Germinal center (tissue), 1 donor: ENCODE results near the gene JAKMIP1.
"Not testable (repeated sequence)": the region's sequence is repeated elsewhere in the genome, so short reads cannot be mapped to it uniquely, and the experiment has no call there.

Experiments
- DNase-seq: peaks from one replicate; pipeline ENCODE4 v3.0.0; 2012; ENCODE audit warnings: mixed read lengths, low spot score

Gene JAKMIP1

GRCh38 chr4:6013564-6013963 is 186.8 kb downstream of the JAKMIP1 start:
- no peak for DNase-seq

- DNase-seq = no peak
Observed at GRCh38 chr4:6012200-6012599, 188.1 kb downstream of the JAKMIP1 start.

GRCh38 chr4:6011686-6012085 is 188.7 kb downstream of the JAKMIP1 start:
- DNase-seq = no peak

- no peak for DNase-seq
Observed at GRCh38 chr4:6011271-6011671, 189.1 kb downstream of the JAKMIP1 start.

- DNase-seq = no peak
Observed at GRCh38 chr4:6010789-6011188, 189.6 kb downstream of the JAKMIP1 start.

GRCh38 chr4:6009452-6009851 is 190.9 kb downstream of the JAKMIP1 start:
- no peak for DNase-seq

- no peak for DNase-seq
Observed at GRCh38 chr4:6008766-6009385, 191.5 kb downstream of the JAKMIP1 start.

GRCh38 chr4:6008092-6008551 is 192.2 kb downstream of the JAKMIP1 start:
- DNase-seq = no peak

- DNase-seq = no peak
Observed at GRCh38 chr4:6005175-6005574, 195.2 kb downstream of the JAKMIP1 start.

- not testable (repeated sequence) for DNase-seq
Observed at GRCh38 chr4:6003485-6003884, 196.9 kb downstream of the JAKMIP1 start.

GRCh38 chr4:6002926-6003325 is 197.4 kb downstream of the JAKMIP1 start:
- DNase-seq = no peak

GRCh38 chr4:6002492-6002833 is 197.9 kb downstream of the JAKMIP1 start:
- no peak for DNase-seq

- DNase-seq = no peak
Observed at GRCh38 chr4:6001680-6002491, 198.5 kb downstream of the JAKMIP1 start.

GRCh38 chr4:5999830-6000365 is 200.5 kb downstream of the JAKMIP1 start:
- no peak for DNase-seq

- no peak for DNase-seq
Observed at GRCh38 chr4:5999356-5999755, 201.0 kb downstream of the JAKMIP1 start.

GRCh38 chr4:5998333-5998936 is 201.9 kb downstream of the JAKMIP1 start:
- peak; percentile 50 for DNase-seq

GRCh38 chr4:5996641-5997040 is 203.7 kb downstream of the JAKMIP1 start:
- DNase-seq = no peak

GRCh38 chr4:5995901-5996623 is 204.3 kb downstream of the JAKMIP1 start:
- DNase-seq = no peak

- DNase-seq = no peak
Observed at GRCh38 chr4:5993876-5994811, 206.2 kb downstream of the JAKMIP1 start.

- DNase-seq = not testable (repeated sequence)
Observed at GRCh38 chr4:5993346-5993745, 207.0 kb downstream of the JAKMIP1 start.

- no peak for DNase-seq
Observed at GRCh38 chr4:5992828-5993321, 207.5 kb downstream of the JAKMIP1 start.
